Activated T-cell treated with anti-CD3 and anti-CD28 coated beads for 48 hours (primary cell): Measurements from ENCODE around the gene ZDHHC18.
A peak's percentile ranks its signal among the peaks of the same experiment; 100 is the strongest.
"Not testable (repeated sequence)": the region's sequence is repeated elsewhere in the genome, so short reads cannot be mapped to it uniquely, and the experiment has no call there.

Experiments used
- DNase-seq: peaks from one replicate; pipeline ENCODE4 v3.0.0-alpha.2; 2020; ENCODE audit warnings: low read depth

Gene ZDHHC18

GRCh38 chr1:26833432-26834405 is 7.2 kb downstream of the ZDHHC18 start:
- DNase-seq, result peak; percentile 71

- DNase-seq, result not testable (repeated sequence)
Measured at GRCh38 chr1:26837665-26838064, 11.2 kb downstream of the ZDHHC18 start.

- DNase-seq, result peak; percentile 45
Measured at GRCh38 chr1:26838474-26839338, 12.2 kb downstream of the ZDHHC18 start.

GRCh38 chr1:26839339-26839722 is 12.8 kb downstream of the ZDHHC18 start:
- DNase-seq, result no peak

GRCh38 chr1:26839779-26840178 is 13.3 kb downstream of the ZDHHC18 start:
- DNase-seq, result no peak

GRCh38 chr1:26844424-26845196 is 18.1 kb downstream of the ZDHHC18 start:
- DNase-seq, result no peak

- DNase-seq, result not testable (repeated sequence)
Measured at GRCh38 chr1:26847826-26848225, 21.3 kb downstream of the ZDHHC18 start.

GRCh38 chr1:26848499-26848898 is 22.0 kb downstream of the ZDHHC18 start:
- DNase-seq, result no peak

- no peak for DNase-seq
Measured at GRCh38 chr1:26848941-26849774, 22.7 kb downstream of the ZDHHC18 start.

GRCh38 chr1:26851106-26851684 is 24.7 kb downstream of the ZDHHC18 start:
- DNase-seq, result no peak

- DNase-seq, result no peak
Measured at GRCh38 chr1:26852701-26853100, 26.2 kb downstream of the ZDHHC18 start.

- DNase-seq, result peak; percentile 65
Measured at GRCh38 chr1:26853156-26853555, 26.7 kb downstream of the ZDHHC18 start.

- DNase-seq, result no peak
Measured at GRCh38 chr1:26853600-26853999, 27.1 kb downstream of the ZDHHC18 start.

- no peak for DNase-seq
Measured at GRCh38 chr1:26854906-26855305, 28.4 kb downstream of the ZDHHC18 start.

GRCh38 chr1:26855636-26856035 is 29.1 kb downstream of the ZDHHC18 start:
- no peak for DNase-seq

GRCh38 chr1:26856181-26856580 is 29.7 kb downstream of the ZDHHC18 start:
- no peak for DNase-seq

- no peak for DNase-seq
Measured at GRCh38 chr1:26856604-26857469, 30.3 kb downstream of the ZDHHC18 start.

GRCh38 chr1:26857473-26858060 is 31.1 kb downstream of the ZDHHC18 start:
- DNase-seq, result no peak

GRCh38 chr1:26858160-26858559 is 31.7 kb downstream of the ZDHHC18 start:
- DNase-seq, result no peak
